GM19395 (cell line): ENCODE results near the gene JAZF1.

Experiments used
- ATAC-seq: cut with Tn5 transposase; IDR thresholded peaks from one replicate; pipeline ENCODE4 v1.9.1; 2021; ENCODE audit warnings: mild to moderate bottlenecking, moderate library complexity; ENCODE audit not compliant: unreplicated experiment

JAZF1 gene

GRCh38 chr7:27991006-27991528, 189.5 kb downstream of the JAZF1 start:
- ATAC-seq, result no peak

GRCh38 chr7:27976531-27976930, 204.1 kb downstream of the JAZF1 start:
- ATAC-seq, result no peak

- ATAC-seq, result no peak
Measured at GRCh38 chr7:27973625-27974024, 207.0 kb downstream of the JAZF1 start.

- ATAC-seq, result no peak
Measured at GRCh38 chr7:27972276-27972675, 208.3 kb downstream of the JAZF1 start.

- ATAC-seq, result no peak
Measured at GRCh38 chr7:27971171-27971812, 209.3 kb downstream of the JAZF1 start.

GRCh38 chr7:27970350-27970749, 210.2 kb downstream of the JAZF1 start:
- ATAC-seq, result no peak

- no peak for ATAC-seq
Measured at GRCh38 chr7:27969346-27969745, 211.2 kb downstream of the JAZF1 start.

- peak; percentile 61 for ATAC-seq
Measured at GRCh38 chr7:27967639-27968038, 213.0 kb downstream of the JAZF1 start.

GRCh38 chr7:27966219-27966780, 214.3 kb downstream of the JAZF1 start:
- no peak for ATAC-seq

- no peak for ATAC-seq
Measured at GRCh38 chr7:27965650-27966049, 214.9 kb downstream of the JAZF1 start.

- ATAC-seq, result no peak
Measured at GRCh38 chr7:27964820-27965219, 215.8 kb downstream of the JAZF1 start.

GRCh38 chr7:27963056-27963455, 217.5 kb downstream of the JAZF1 start:
- no peak for ATAC-seq

GRCh38 chr7:27962273-27962672, 218.3 kb downstream of the JAZF1 start:
- no peak for ATAC-seq

- no peak for ATAC-seq
Measured at GRCh38 chr7:27961255-27961654, 219.3 kb downstream of the JAZF1 start.

- ATAC-seq, result no peak
Measured at GRCh38 chr7:27960415-27960814, 220.2 kb downstream of the JAZF1 start.

GRCh38 chr7:27958933-27959548, 221.6 kb downstream of the JAZF1 start:
- no peak for ATAC-seq

GRCh38 chr7:27955596-27955995, 225.0 kb downstream of the JAZF1 start:
- ATAC-seq, result no peak

- no peak for ATAC-seq
Measured at GRCh38 chr7:27955011-27955410, 225.6 kb downstream of the JAZF1 start.

- ATAC-seq, result no peak
Measured at GRCh38 chr7:27953777-27954176, 226.8 kb downstream of the JAZF1 start.

- no peak for ATAC-seq
Measured at GRCh38 chr7:27953361-27953760, 227.2 kb downstream of the JAZF1 start.

- no peak for ATAC-seq
Measured at GRCh38 chr7:27952456-27953285, 227.9 kb downstream of the JAZF1 start.
